GM23248 (cell line): ENCODE measurements around the gene HOXC9.

Source experiments
- EZH2 ChIP-seq: fragments of 200-600 bp; sonication (generic); IDR thresholded peaks from 2 replicates; pipeline ENCODE4 v1.6.1; 2018; ENCODE audit warnings: antibody characterized with exemption, mild to moderate bottlenecking; ENCODE audit not compliant: insufficient read depth, poor library complexity, severe bottlenecking
- EZH2phosphoT487 ChIP-seq: fragments of 200-600 bp; sonication (generic); IDR thresholded peaks from 2 replicates; pipeline ENCODE4 v1.6.1; 2018; ENCODE audit warnings: antibody characterized with exemption, moderate library complexity, mild to moderate bottlenecking, low read depth; ENCODE audit not compliant: insufficient read depth

- TF ChIP-seq EZH2phosphoT487: no peak
- TF ChIP-seq EZH2: no peak
Observed at GRCh38 chr12:54031480-54031879, 31.5 kb downstream of the HOXC9 start.
